ENCODE data around the gene SUSD4. TPM values are rescaled to one million over a fixed set of nuclear protein-coding genes. Genes with fewer than 3 reads are reported as not detected.

Gene SUSD4
- total RNA-seq, 6 experiments from 2014 or later = 1.3 to 5.9 (median 2.8) TPM

- ATAC-seq (no peak), DNase-seq (no peak)
- no peak for TF ChIP-seq CTCF (IDR thresholded peaks at IDR 0.05)
- no peaks in the 10 kb centered on the region for H3K9me3 ChIP-seq
- WGBS (ENCODE audit: insufficient coverage, low coverage, low lambda C conversion rate, missing lambda C conversion rate) = 72% methylated on average over 7 of the region's 7 CpGs
- no peaks in the 10 kb centered on the region for H3K27me3 ChIP-seq
- no peaks in the 10 kb centered on the region for H3K36me3 ChIP-seq
- no peaks in the 10 kb centered on the region for H3K4me1 ChIP-seq
- no peak overlapping the region for H3K4me3 ChIP-seq
- no peak overlapping the region for H3K27ac ChIP-seq
- intact Hi-C loops (cut with DNase I) = no loop called here
Observed at GRCh38 chr1:223332997-223333396, 31.0 kb downstream of the SUSD4 start.

- ATAC-seq = no peak
- Histone ChIP-seq H3K27ac (no peak overlapping the region), H3K4me3 (no peak overlapping the region), H3K27me3 (no peaks in the 10 kb centered on the region), H3K9me3 (no peaks in the 10 kb centered on the region), H3K36me3 (no peaks in the 10 kb centered on the region), H3K4me1 (no peaks in the 10 kb centered on the region)
- intact Hi-C loops (cut with DNase I) = no loop called here
- no peak for DNase-seq
- TF ChIP-seq CTCF (IDR thresholded peaks at IDR 0.05) (no peak), POLR2A (IDR thresholded peaks at IDR 0.05) (no peak)
- 33% methylated on average over 1 of the region's 1 CpG for WGBS (ENCODE audit: insufficient coverage, low coverage, low lambda C conversion rate, missing lambda C conversion rate)
Observed at GRCh38 chr1:223331929-223332328, 32.0 kb downstream of the SUSD4 start.

GRCh38 chr1:223331301-223331700 lies 32.7 kb downstream of the SUSD4 start:
- no peaks in the 10 kb centered on the region for H3K4me1 ChIP-seq
- no peak for DNase-seq
- intact Hi-C loops (cut with DNase I) = no loop called here

GRCh38 chr1:223330466-223330865 lies 33.5 kb downstream of the SUSD4 start:
- Histone ChIP-seq H3K27me3 (no peaks in the 10 kb centered on the region), H3K4me1 (no peaks in the 10 kb centered on the region), H3K4me3 (no peak overlapping the region), H3K36me3 (no peaks in the 10 kb centered on the region), H3K27ac (no peak overlapping the region), H3K9me3 (no peaks in the 10 kb centered on the region)
- WGBS (ENCODE audit: insufficient coverage, low coverage, low lambda C conversion rate, missing lambda C conversion rate) = 63% methylated on average over 3 of the region's 3 CpGs
- DNase-seq (no peak), ATAC-seq (no peak)
- no peak for TF ChIP-seq POLR2A (IDR thresholded peaks at IDR 0.05)
- TF ChIP-seq CTCF (IDR thresholded peaks at IDR 0.05) = no peak
- intact Hi-C loops (cut with DNase I) = no loop called here

More at GRCh38 chr1:223331301-223331700, 32.7 kb downstream of the SUSD4 start:
- no peak overlapping the region for H3K27ac ChIP-seq
- TF ChIP-seq CTCF (IDR thresholded peaks at IDR 0.05) = no peak
- no peak for TF ChIP-seq POLR2A (IDR thresholded peaks at IDR 0.05)
- WGBS (ENCODE audit: insufficient coverage, low coverage, low lambda C conversion rate, missing lambda C conversion rate) = 56% methylated on average over 4 of the region's 4 CpGs
- no peaks in the 10 kb centered on the region for H3K9me3 ChIP-seq
- no peaks in the 10 kb centered on the region for H3K27me3 ChIP-seq
- no peak overlapping the region for H3K4me3 ChIP-seq
- H3K36me3 ChIP-seq = no peaks in the 10 kb centered on the region
- no peak for ATAC-seq

Data from right lobe of liver (tissue), 6 donors.